ENCODE results near the gene PPARA. TPM values are rescaled to one million over a fixed set of nuclear protein-coding genes. Genes with fewer than 3 reads are reported as not detected.

Gene PPARA
- polyA plus RNA-seq, 1 donor from 2014 or later = 0.43 TPM

DNA sequence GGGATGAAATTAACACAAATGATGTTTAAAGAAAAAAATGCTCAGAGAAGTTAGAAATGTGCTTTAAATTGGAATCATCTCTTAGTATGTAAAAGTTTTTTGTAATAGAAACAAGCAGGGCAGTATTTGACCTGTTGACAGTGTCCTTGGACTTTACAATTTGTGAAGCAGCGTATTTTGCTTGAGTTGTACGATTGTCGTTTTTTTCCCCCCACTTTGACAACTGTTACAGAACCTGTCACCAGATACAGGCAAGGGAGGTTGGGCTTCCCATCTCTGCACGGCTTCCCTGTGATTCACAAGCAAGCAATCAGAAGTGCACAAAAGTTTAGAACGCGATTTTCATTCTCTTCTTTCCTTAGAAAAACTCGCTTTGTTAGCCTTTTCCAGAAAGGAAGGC lies 8.9 kb downstream of the PPARA start:
- Histone ChIP-seq H3K27ac (ENCODE audit: low read length) (no peak overlapping the region), H2AFZ (ENCODE audit: low read depth, low read length) (no peak overlapping the region), H4K20me1 (ENCODE audit: insufficient read depth) (no peaks in the 10 kb centered on the region)

DNA sequence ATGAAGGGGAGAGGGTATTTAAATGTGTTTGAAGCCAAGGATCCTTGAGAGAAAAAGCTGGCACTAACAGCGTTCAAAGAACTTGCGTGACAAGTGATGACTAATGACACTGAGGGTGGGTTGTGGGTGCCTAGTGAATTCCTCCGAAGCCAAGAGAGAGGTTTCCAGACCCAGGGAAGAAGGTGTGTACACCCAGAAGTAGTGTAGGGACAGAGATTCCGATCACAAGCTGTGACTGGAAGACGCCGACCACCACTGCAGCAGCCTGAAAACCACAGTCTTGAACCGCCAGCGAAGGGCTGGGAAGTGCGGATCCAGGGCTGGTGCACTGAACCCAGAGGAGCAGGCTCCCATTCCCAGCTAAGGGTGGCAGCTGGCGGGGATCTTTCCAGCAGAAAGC lies 9.5 kb downstream of the PPARA start:
- no peaks in the 10 kb centered on the region for H4K20me1 ChIP-seq (ENCODE audit: insufficient read depth)
- no peaks in the 10 kb centered on the region for H3K36me3 ChIP-seq (ENCODE audit: insufficient read depth, low read length)
- H3K27ac ChIP-seq (ENCODE audit: low read length) = no peak overlapping the region
- no peaks in the 10 kb centered on the region for H3K79me2 ChIP-seq (replicated peaks; ENCODE audit: insufficient read depth, low read length)
- no peak overlapping the region for H3K4me2 ChIP-seq (ENCODE audit: low read length)
- H3K9me3 ChIP-seq (ENCODE audit: low read length) = no peaks in the 10 kb centered on the region
- TF ChIP-seq POLR2AphosphoS5 (IDR thresholded peaks at IDR 0.05) (no peak), EP300 (conservative IDR thresholded peaks at IDR 0.05; ENCODE audit: poor library complexity, severe bottlenecking) (no peak), SMC3 (conservative IDR thresholded peaks at IDR 0.05; ENCODE audit: poor library complexity) (no peak), TAF1 (IDR thresholded peaks at IDR 0.05; ENCODE audit: low read depth) (no peak), RAD21 (conservative IDR thresholded peaks at IDR 0.05) (no peak), CTCF (IDR thresholded peaks at IDR 0.05; ENCODE audit: poor library complexity, severe bottlenecking) (no peak), REST (IDR thresholded peaks at IDR 0.05; ENCODE audit: borderline replicate concordance) (no peak), MXI1 (conservative IDR thresholded peaks at IDR 0.05; ENCODE audit: poor library complexity, severe bottlenecking) (no peak), EZH2 (IDR thresholded peaks at IDR 0.05; ENCODE audit: borderline replicate concordance, insufficient read depth, low read length, poor library complexity, severe bottlenecking) (no peak)
- no peaks in the 10 kb centered on the region for H3F3A ChIP-seq (ENCODE audit: insufficient read depth, low read length, poor library complexity, severe bottlenecking)
- H3K9ac ChIP-seq (ENCODE audit: low read length) = no peak overlapping the region
- no peaks in the 10 kb centered on the region for H3K9me2 ChIP-seq (ENCODE audit: insufficient read depth, low read length)
- H3K4me3 ChIP-seq (ENCODE audit: low read length) = no peak overlapping the region
- no peak overlapping the region for H2AFZ ChIP-seq (ENCODE audit: low read depth, low read length)
- no peaks in the 10 kb centered on the region for H3K27me3 ChIP-seq (ENCODE audit: insufficient read depth, low read depth, low read length)

More for the DNA sequence above, 8.9 kb downstream of the PPARA start:
- no peaks in the 10 kb centered on the region for H3K36me3 ChIP-seq (ENCODE audit: insufficient read depth, low read length)
- H3F3A ChIP-seq (ENCODE audit: insufficient read depth, low read length, poor library complexity, severe bottlenecking) = no peaks in the 10 kb centered on the region
- H3K9ac ChIP-seq (ENCODE audit: low read length) = no peak overlapping the region
- H3K27me3 ChIP-seq (ENCODE audit: insufficient read depth, low read depth, low read length) = no peaks in the 10 kb centered on the region
- no peak for TF ChIP-seq CTCF (IDR thresholded peaks at IDR 0.05; ENCODE audit: poor library complexity, severe bottlenecking)
- no peaks in the 10 kb centered on the region for H3K9me3 ChIP-seq (ENCODE audit: low read length)
- no peak overlapping the region for H3K4me3 ChIP-seq (ENCODE audit: low read length)
- H3K4me2 ChIP-seq (ENCODE audit: low read length) = no peak overlapping the region
- no peaks in the 10 kb centered on the region for H3K9me2 ChIP-seq (ENCODE audit: insufficient read depth, low read length)
- H3K79me2 ChIP-seq (replicated peaks; ENCODE audit: insufficient read depth, low read length) = no peaks in the 10 kb centered on the region
